H1 (cell line): ENCODE measurements around the gene C22orf23. TPM values are rescaled to one million over a fixed set of nuclear protein-coding genes. Genes with fewer than 3 reads are reported as not detected.

Experiments used
- USF2 ChIP-seq: IDR thresholded peaks from 2 replicates; pipeline ENCODE4 v1.6.1; 2011; ENCODE audit warnings: low read length, improper control_type of control experiment
- polyA plus RNA-seq, 7 experiments: library from polyadenylated mRNA; depleted of rRNA in 3 of 7; stranded (reverse) in 5 of 7; unstranded in 2 of 7; fragments of >200 nt in 5 of 7; fragments of 200-250 nt in 2 of 7; gene quantifications; 1 replicate in 5 of 7; 2 replicates in 1 of 7; 4 replicates in 1 of 7; pipeline versions ENCODE4 v1.2.1 to v1.2.3, GENCODE V29; 2011 to 2013; ENCODE audit warnings: missing spikeins in 2 of 7, mixed read lengths in 2 of 7
- total RNA-seq: library from RNA; stranded (reverse); fragmentation: NEBNext Ultra II Directional; extraction: Animal tissue kit (Norgen Biotek cat#: 25700); gene quantifications from 2 replicates; pipeline ENCODE4 v1.2.1, GENCODE V29; 2021

C22orf23 gene
- total and polyA plus RNA-seq, 2 of the 8 experiments (the other 6 are each of a cell fraction or from before 2014, with no cell fraction given), result 0.50 to 0.54 TPM

DNA sequence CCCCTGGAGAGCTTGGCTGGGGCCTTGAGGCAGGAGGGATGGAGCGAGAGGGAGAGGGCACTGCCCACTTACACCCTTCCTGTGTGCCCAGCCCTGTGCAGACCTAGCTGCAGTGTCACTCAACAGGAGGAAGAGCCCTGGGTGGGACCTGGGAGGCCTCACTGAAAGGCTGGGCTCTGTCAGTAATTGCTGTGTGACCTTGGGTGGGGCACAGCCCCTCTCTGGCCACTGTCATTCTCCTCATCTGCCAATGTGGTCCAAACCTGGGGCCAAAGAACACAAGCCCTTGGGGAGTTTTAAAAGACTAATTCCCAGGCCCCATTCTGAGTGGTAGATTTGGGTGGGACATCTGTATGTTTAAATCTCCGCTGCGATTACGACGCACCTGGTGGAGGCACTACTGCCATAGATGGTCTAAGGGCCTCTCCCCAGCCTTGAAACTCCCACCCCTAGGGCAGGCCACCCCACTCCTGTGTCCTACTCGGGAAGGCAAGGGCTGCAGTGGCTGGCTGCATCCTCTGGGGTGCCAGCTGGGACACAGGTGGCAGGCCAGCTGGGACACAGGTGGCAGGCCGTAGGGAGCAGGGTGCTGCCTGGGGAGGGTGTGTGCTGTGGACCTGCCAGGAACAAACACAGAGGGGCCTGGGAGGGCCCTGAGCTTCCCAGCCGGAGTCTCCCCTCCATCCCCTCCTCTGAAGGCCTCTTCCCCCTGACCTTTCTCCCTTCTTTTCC lies 43.3 kb upstream of the C22orf23 start (continued):
- TF ChIP-seq USF2, result no peak
